Memory B cell (primary cell): ENCODE measurements around the gene IWS1.
"Not testable (repeated sequence)": the region's sequence is repeated elsewhere in the genome, so short reads cannot be mapped to it uniquely, and the experiment has no call there.

Experiments used
- ATAC-seq: fragments of 150-1000 bp; cut with Tn5 transposase; 2 replicates; pipeline ENCODE4 v1.10.0; 2021; ENCODE audit warnings: low read depth, mild to moderate bottlenecking, moderate library complexity
- DNase-seq, 2 donors: peaks; one replicate each; pipeline ENCODE4 v3.0.0; 2022; ENCODE audit warnings: low spot score in 2 of 2
- H3K27ac Mint-ChIP-seq: one replicate; pipeline ENCODE4 v1.8.0; 2022; ENCODE audit warnings: mild to moderate bottlenecking, moderate library complexity, mixed read lengths
- H3K27me3 Mint-ChIP-seq: one replicate; pipeline ENCODE4 v1.8.0; 2022; ENCODE audit warnings: mixed read lengths
- H3K36me3 Mint-ChIP-seq: one replicate; pipeline ENCODE4 v1.8.0; 2022; ENCODE audit warnings: mild to moderate bottlenecking, mixed read lengths
- H3K4me1 Mint-ChIP-seq: one replicate; pipeline ENCODE4 v1.8.0; 2022; ENCODE audit warnings: mixed read lengths
- H3K4me3 Mint-ChIP-seq: one replicate; pipeline ENCODE4 v1.8.0; 2022; ENCODE audit warnings: mild to moderate bottlenecking, moderate library complexity, mixed read lengths
- H3K9me3 Mint-ChIP-seq: one replicate; pipeline ENCODE4 v1.8.0; 2022; ENCODE audit warnings: mixed read lengths

IWS1 gene

GRCh38 chr2:127545796-127546195, 19.5 kb upstream of the IWS1 start:
- Mint-ChIP-seq H3K9me3 (peaks cover 3% of the 10 kb centered on the region), H3K4me1 (peaks cover 4% of the 10 kb centered on the region), H3K27me3 (peaks cover 15% of the 10 kb centered on the region), H3K36me3 (peaks cover 2% of the 10 kb centered on the region), H3K27ac (no peak overlapping the region), H3K4me3 (no peak overlapping the region)
- DNase-seq: no peak
- no peak for ATAC-seq

GRCh38 chr2:127545189-127545588, 18.9 kb upstream of the IWS1 start:
- peaks cover 3% of the 10 kb centered on the region for H3K9me3 Mint-ChIP-seq
- ATAC-seq (no peak), DNase-seq (no peak)

GRCh38 chr2:127543013-127543501, 16.8 kb upstream of the IWS1 start:
- DNase-seq, H3K27ac Mint-ChIP-seq, H3K4me1 Mint-ChIP-seq, ATAC-seq, H3K9me3 Mint-ChIP-seq, H3K4me3 Mint-ChIP-seq, H3K36me3 Mint-ChIP-seq: not testable (repeated sequence)
- peaks cover 11% of the 10 kb centered on the region for H3K27me3 Mint-ChIP-seq

More at GRCh38 chr2:127545189-127545588, 18.9 kb upstream of the IWS1 start:
- no peak overlapping the region for H3K27ac Mint-ChIP-seq
- H3K4me3 Mint-ChIP-seq: no peak overlapping the region
- peaks cover 15% of the 10 kb centered on the region for H3K27me3 Mint-ChIP-seq
- H3K4me1 Mint-ChIP-seq: peaks cover 4% of the 10 kb centered on the region
- peaks cover 2% of the 10 kb centered on the region for H3K36me3 Mint-ChIP-seq

- Mint-ChIP-seq H3K4me1 (peaks cover 4% of the 10 kb centered on the region), H3K4me3 (no peak overlapping the region), H3K27me3 (peaks cover 15% of the 10 kb centered on the region), H3K36me3 (peaks cover 2% of the 10 kb centered on the region), H3K9me3 (peaks cover 3% of the 10 kb centered on the region), H3K27ac (no peak overlapping the region)
- ATAC-seq: no peak
- DNase-seq: no peak
These were observed 15.9 kb upstream of the IWS1 start for GRCh38 chr2:127542231-127542630.

GRCh38 chr2:127541809-127542208, 15.5 kb upstream of the IWS1 start:
- Mint-ChIP-seq H3K9me3 (peaks cover under 1% of the 10 kb centered on the region), H3K36me3 (peaks cover under 1% of the 10 kb centered on the region), H3K27ac (no peak overlapping the region), H3K27me3 (peaks cover 12% of the 10 kb centered on the region), H3K4me1 (peaks cover 2% of the 10 kb centered on the region), H3K4me3 (no peak overlapping the region)
- no peak for DNase-seq
- no peak for ATAC-seq

GRCh38 chr2:127537644-127538043, 11.4 kb upstream of the IWS1 start:
- no peak overlapping the region for H3K4me3 Mint-ChIP-seq
- H3K36me3 Mint-ChIP-seq: no peaks in the 10 kb centered on the region
- no peak for DNase-seq
- no peaks in the 10 kb centered on the region for H3K4me1 Mint-ChIP-seq
- H3K27me3 Mint-ChIP-seq: peaks cover 11% of the 10 kb centered on the region
- no peak overlapping the region for H3K27ac Mint-ChIP-seq
- ATAC-seq: no peak
- H3K9me3 Mint-ChIP-seq: no peaks in the 10 kb centered on the region

GRCh38 chr2:127536707-127537541, 10.6 kb upstream of the IWS1 start:
- H3K4me1 Mint-ChIP-seq: no peaks in the 10 kb centered on the region
- ATAC-seq: no peak
- H3K4me3 Mint-ChIP-seq: no peak overlapping the region
- no peaks in the 10 kb centered on the region for H3K36me3 Mint-ChIP-seq
- H3K27me3 Mint-ChIP-seq: peaks cover 11% of the 10 kb centered on the region
- no peak overlapping the region for H3K27ac Mint-ChIP-seq
- DNase-seq: no peak
- no peaks in the 10 kb centered on the region for H3K9me3 Mint-ChIP-seq

- H3K27me3 Mint-ChIP-seq: peaks cover 11% of the 10 kb centered on the region
- ATAC-seq (no peak), DNase-seq (no peak)
- no peak overlapping the region for H3K4me3 Mint-ChIP-seq
- no peak overlapping the region for H3K27ac Mint-ChIP-seq
- no peaks in the 10 kb centered on the region for H3K36me3 Mint-ChIP-seq
- H3K9me3 Mint-ChIP-seq: no peaks in the 10 kb centered on the region
- H3K4me1 Mint-ChIP-seq: no peaks in the 10 kb centered on the region
These were observed 9.6 kb upstream of the IWS1 start for GRCh38 chr2:127535918-127536317.

GRCh38 chr2:127535422-127535901, 9.2 kb upstream of the IWS1 start, which contains the start of gene MYO7B:
TSS of gene MYO7B (plus strand) at chr2:127535683. CDS start at chr2:127559723, 24,040 bp downstream.
- no peak within 1 kb of the TSS for H3K4me3 Mint-ChIP-seq
- DNase-seq (no peak), ATAC-seq (no peak)
- H3K9me3 Mint-ChIP-seq: no peaks in the 10 kb centered on the region
- peaks cover 11% of the 10 kb centered on the region for H3K27me3 Mint-ChIP-seq
- H3K4me1 Mint-ChIP-seq: no peaks in the 10 kb centered on the region
- no peaks in the 10 kb centered on the region for H3K36me3 Mint-ChIP-seq
- no peak within 1 kb of the TSS for H3K27ac Mint-ChIP-seq

- Mint-ChIP-seq H3K36me3 (no peaks in the 10 kb centered on the region), H3K27ac (no peak overlapping the region), H3K27me3 (peaks cover 5% of the 10 kb centered on the region), H3K4me3 (no peak overlapping the region), H3K4me1 (peaks cover 2% of the 10 kb centered on the region), H3K9me3 (no peaks in the 10 kb centered on the region)
- no peak for ATAC-seq
- no peak for DNase-seq
These were observed 6.0 kb upstream of the IWS1 start for GRCh38 chr2:127532296-127532695.

GRCh38 chr2:127531221-127531648, 4.9 kb upstream of the IWS1 start:
- DNase-seq (no peak), ATAC-seq (no peak)
- no peak overlapping the region for H3K4me3 Mint-ChIP-seq
- H3K4me1 Mint-ChIP-seq: peaks cover 6% of the 10 kb centered on the region
- peaks cover 4% of the 10 kb centered on the region for H3K27me3 Mint-ChIP-seq
- H3K36me3 Mint-ChIP-seq: no peaks in the 10 kb centered on the region
- no peak overlapping the region for H3K27ac Mint-ChIP-seq
- no peaks in the 10 kb centered on the region for H3K9me3 Mint-ChIP-seq

GRCh38 chr2:127530245-127531140, 4.2 kb upstream of the IWS1 start:
- H3K27me3 Mint-ChIP-seq: peaks cover 2% of the 10 kb centered on the region
- no peaks in the 10 kb centered on the region for H3K9me3 Mint-ChIP-seq
- peaks cover 9% of the 10 kb centered on the region for H3K4me1 Mint-ChIP-seq
- no peak overlapping the region for H3K4me3 Mint-ChIP-seq
- DNase-seq (no peak), ATAC-seq (no peak)
- no peak overlapping the region for H3K27ac Mint-ChIP-seq
- H3K36me3 Mint-ChIP-seq: no peaks in the 10 kb centered on the region

- H3K4me1 Mint-ChIP-seq: peaks cover 11% of the 10 kb centered on the region
- not testable (repeated sequence) for H3K4me3 Mint-ChIP-seq, ATAC-seq, H3K9me3 Mint-ChIP-seq, H3K27ac Mint-ChIP-seq, DNase-seq, H3K36me3 Mint-ChIP-seq, H3K27me3 Mint-ChIP-seq
These were observed 3.1 kb upstream of the IWS1 start for GRCh38 chr2:127529416-127529815.

GRCh38 chr2:127528487-127528886, 2.2 kb upstream of the IWS1 start:
- DNase-seq (no peak), ATAC-seq (no peak)
- H3K4me3 Mint-ChIP-seq: no peak overlapping the region
- H3K27me3 Mint-ChIP-seq: peaks cover 2% of the 10 kb centered on the region
- H3K36me3 Mint-ChIP-seq: peaks cover under 1% of the 10 kb centered on the region
- peaks cover 17% of the 10 kb centered on the region for H3K4me1 Mint-ChIP-seq
- H3K27ac Mint-ChIP-seq: no peak overlapping the region
- H3K9me3 Mint-ChIP-seq: no peaks in the 10 kb centered on the region
